Measurements from ENCODE around the gene SPPL2B. TPM values are rescaled to one million over a fixed set of nuclear protein-coding genes. Genes with fewer than 3 reads are reported as not detected.

SPPL2B gene
- total RNA-seq, 3 donors from 2014 or later: 119 to 177 (median 153) TPM

DNA sequence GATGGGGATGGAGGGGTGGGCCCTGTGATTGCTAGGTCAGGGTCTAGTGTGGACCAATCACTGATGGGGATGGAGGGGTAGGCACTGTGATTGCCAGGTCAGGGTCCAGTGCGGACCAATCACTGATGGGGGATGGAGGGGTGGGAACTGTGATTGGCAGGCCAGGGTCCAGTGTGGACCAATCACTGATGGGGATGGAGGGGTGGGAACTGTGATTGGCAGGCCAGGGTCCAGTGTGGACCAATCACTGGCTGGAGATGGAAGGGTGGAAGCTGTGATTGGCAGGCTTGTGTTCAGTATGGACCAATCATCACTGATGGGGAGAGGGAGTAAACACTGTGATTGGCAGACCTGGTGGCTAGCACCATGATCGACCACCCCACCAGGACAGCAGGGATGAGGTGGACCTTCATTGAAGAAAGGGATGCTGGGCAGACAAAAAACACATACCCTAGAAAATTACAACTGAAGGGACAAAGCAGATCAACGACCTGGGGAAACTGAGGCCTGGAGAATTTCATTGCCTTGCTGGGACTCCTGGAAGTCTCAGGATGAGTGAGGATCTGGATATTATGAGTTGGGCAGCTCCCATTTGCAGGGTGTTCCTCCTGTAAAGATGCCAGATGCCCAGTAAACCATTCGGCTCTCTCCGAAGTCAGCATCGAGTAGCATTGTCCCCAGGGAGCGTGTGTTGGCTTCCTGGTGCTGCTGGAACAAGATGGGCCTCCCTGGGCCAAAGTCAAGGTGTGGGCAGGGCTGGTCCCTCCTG, 47.1 kb downstream of the SPPL2B start:
- ATAC-seq (no peak), DNase-seq (no peak)
- Histone ChIP-seq H3K9me3 (no peaks in the 10 kb centered on the region), H3K36me3 (ENCODE audit: low read depth) (no peaks in the 10 kb centered on the region), H3K4me1 (ENCODE audit: low read depth) (no peaks in the 10 kb centered on the region), H3K4me3 (no peak overlapping the region)
- TF ChIP-seq, protein P1, sequence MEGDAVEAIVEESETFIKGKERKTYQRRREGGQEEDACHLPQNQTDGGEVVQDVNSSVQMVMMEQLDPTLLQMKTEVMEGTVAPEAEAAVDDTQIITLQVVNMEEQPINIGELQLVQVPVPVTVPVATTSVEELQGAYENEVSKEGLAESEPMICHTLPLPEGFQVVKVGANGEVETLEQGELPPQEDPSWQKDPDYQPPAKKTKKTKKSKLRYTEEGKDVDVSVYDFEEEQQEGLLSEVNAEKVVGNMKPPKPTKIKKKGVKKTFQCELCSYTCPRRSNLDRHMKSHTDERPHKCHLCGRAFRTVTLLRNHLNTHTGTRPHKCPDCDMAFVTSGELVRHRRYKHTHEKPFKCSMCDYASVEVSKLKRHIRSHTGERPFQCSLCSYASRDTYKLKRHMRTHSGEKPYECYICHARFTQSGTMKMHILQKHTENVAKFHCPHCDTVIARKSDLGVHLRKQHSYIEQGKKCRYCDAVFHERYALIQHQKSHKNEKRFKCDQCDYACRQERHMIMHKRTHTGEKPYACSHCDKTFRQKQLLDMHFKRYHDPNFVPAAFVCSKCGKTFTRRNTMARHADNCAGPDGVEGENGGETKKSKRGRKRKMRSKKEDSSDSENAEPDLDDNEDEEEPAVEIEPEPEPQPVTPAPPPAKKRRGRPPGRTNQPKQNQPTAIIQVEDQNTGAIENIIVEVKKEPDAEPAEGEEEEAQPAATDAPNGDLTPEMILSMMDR (IDR thresholded peaks at IDR 0.05): no peak
- intact Hi-C loops (cut with DNase I, micrococcal nuclease): no loop called here

DNA sequence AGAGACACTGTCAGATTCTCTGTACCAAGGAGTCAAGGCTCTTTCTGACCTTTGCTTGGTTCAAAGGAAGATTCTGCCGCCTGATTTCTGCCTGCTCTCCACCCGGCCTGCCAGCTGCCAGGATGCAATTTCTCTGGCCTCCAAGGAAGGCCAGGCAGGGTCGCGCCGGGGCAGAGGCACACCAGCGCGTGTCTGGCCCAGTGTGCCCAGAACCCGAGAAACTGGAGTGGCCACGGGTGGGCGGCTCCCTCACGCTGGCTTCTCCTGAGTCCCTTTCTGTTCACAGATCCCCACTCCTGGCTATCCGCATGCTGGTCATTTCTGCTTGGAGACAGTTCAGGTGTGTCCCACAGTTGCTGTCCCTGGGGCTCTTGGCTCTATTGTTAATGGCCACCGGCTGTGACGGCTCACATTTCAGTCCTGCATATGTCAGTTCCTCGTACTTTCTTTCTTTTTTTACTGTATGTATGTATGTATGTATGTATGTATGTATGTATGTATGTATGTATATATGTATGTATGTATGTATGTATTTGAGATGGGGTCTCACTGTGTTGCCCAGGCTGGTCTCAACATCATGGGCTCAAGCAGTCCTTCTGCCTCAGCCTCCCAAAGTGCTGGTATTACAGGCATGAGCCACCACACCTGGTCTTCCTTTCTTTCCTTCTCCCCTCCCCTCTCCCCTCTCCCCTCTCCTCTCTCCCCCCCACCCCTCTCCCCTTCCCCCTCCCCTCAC, 48.5 kb downstream of the SPPL2B start:
- ATAC-seq: no peak
- Histone ChIP-seq H3K4me3 (no peak overlapping the region), H3K4me1 (ENCODE audit: low read depth) (no peaks in the 10 kb centered on the region), H3K36me3 (ENCODE audit: low read depth) (no peaks in the 10 kb centered on the region), H3K9me3 (no peaks in the 10 kb centered on the region)
- TF ChIP-seq, protein P1 (IDR thresholded peaks at IDR 0.05): no peak
- no peak for DNase-seq
- intact Hi-C loops (cut with DNase I, micrococcal nuclease): no loop called here

DNA sequence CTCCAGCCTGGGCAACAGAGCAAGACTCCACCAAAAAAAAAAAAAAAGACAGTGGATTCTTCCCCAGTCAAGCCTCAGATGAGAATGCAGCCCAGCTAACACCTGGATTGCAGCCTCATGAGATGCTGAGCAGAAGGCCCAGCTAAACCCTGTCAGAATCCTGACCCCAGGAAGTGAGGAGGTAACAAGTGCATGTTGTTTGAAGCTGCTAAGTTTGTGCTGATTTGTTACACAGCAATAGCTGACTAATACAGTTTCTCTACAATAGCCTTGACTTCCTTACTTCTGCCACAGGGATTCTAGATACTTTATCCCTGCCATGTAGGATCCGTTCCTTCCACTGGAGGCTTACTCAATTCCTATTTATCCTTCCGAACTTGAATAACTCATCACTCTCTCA, 52.1 kb downstream of the SPPL2B start:
- Histone ChIP-seq H3K36me3 (ENCODE audit: low read depth) (no peaks in the 10 kb centered on the region), H3K9me3 (no peaks in the 10 kb centered on the region), H3K4me3 (no peak overlapping the region), H3K4me1 (ENCODE audit: low read depth) (no peaks in the 10 kb centered on the region)
- intact Hi-C loops (cut with DNase I, micrococcal nuclease): no loop called here
- TF ChIP-seq, protein P1 (IDR thresholded peaks at IDR 0.05): no peak
- ATAC-seq: no peak
- no peak for DNase-seq

DNA sequence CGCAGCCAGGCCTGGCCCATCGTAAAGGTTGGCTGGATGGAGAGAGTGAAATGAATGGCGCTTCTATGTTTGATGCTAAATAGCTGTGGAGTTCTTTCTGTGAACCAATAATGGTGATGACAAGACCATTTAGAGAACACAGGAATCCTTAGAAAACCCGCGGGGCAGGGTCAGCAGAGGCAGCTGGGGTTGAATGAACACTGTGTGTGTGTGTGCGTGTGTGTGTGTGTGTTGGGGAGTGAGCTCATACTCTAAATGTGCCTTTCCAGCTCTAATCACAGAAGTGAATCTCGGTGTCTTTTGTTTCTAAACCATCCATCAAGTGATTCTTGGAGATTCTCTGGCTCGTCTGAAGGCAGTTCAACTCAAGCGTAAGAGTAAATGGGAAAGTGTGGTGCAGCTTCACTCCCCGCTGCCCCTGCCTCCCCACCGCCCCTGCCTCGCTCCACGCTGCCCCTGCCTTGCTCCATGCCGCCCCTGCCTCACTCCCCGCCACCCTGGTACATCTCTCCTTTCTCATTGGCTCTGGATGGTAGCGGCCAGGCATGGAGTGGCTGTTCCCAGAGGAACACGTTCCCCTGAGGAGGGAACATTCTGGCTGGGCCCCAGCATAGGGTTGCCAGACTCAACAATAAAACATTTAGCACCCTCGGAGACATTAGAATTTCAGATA, 52.8 kb downstream of the SPPL2B start:
- Histone ChIP-seq H3K9me3 (no peaks in the 10 kb centered on the region), H3K36me3 (ENCODE audit: low read depth) (no peaks in the 10 kb centered on the region), H3K4me3 (no peak overlapping the region), H3K4me1 (ENCODE audit: low read depth) (no peaks in the 10 kb centered on the region)
- TF ChIP-seq, protein P1 (IDR thresholded peaks at IDR 0.05): no peak
- DNase-seq (no peak), ATAC-seq (no peak)
- intact Hi-C loops (cut with DNase I, micrococcal nuclease): no loop called here

DNA sequence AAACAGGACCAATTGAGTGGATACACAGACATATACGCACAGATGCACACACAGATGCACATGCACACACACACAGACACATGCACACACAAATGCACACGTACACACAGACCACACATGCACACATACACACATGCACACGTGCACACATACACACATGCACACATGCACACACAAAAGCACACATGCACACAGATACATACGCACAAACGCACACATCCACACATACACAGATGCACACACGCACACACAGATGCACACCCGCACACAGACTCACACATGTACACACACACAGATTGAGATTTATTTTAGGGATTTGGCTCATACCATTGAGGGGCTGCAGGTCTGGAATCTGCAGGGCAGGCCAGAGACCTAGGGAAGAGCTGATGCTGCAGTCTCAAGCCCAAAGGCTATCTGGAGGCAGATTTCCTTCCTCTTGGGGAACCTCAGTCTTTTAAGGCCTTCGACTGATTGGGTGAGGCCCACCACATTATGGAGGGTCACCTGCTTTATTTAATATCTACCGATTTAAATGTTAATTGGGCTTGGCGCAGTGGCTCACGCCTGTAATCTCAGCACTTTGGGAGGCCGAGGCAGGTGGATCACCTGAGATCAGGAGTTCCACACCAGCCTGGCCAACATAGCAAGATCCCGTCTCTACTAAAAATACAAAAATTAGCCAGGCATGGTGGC, 54.2 kb downstream of the SPPL2B start:
- H3K4me1 ChIP-seq (ENCODE audit: low read depth): no peaks in the 10 kb centered on the region
- ATAC-seq (no peak), DNase-seq (no peak)
- no peak overlapping the region for H3K4me3 ChIP-seq
- intact Hi-C loops (cut with DNase I, micrococcal nuclease): no loop called here
- H3K36me3 ChIP-seq (ENCODE audit: low read depth): no peaks in the 10 kb centered on the region
- TF ChIP-seq, protein P1 (IDR thresholded peaks at IDR 0.05): no peak
- H3K9me3 ChIP-seq: no peaks in the 10 kb centered on the region

Data from mucosa of descending colon (tissue), 3 donors.